ENCODE measurements around the gene MCRIP2. TPM values are rescaled to one million over a fixed set of nuclear protein-coding genes. Genes with fewer than 3 reads are reported as not detected.
A peak's percentile ranks its signal among the peaks of the same experiment; 100 is the strongest.

The MCRIP2 gene
- total and polyA plus RNA-seq, 9 donors = 0.98 to 42.3 (median 31.2) TPM

DNA sequence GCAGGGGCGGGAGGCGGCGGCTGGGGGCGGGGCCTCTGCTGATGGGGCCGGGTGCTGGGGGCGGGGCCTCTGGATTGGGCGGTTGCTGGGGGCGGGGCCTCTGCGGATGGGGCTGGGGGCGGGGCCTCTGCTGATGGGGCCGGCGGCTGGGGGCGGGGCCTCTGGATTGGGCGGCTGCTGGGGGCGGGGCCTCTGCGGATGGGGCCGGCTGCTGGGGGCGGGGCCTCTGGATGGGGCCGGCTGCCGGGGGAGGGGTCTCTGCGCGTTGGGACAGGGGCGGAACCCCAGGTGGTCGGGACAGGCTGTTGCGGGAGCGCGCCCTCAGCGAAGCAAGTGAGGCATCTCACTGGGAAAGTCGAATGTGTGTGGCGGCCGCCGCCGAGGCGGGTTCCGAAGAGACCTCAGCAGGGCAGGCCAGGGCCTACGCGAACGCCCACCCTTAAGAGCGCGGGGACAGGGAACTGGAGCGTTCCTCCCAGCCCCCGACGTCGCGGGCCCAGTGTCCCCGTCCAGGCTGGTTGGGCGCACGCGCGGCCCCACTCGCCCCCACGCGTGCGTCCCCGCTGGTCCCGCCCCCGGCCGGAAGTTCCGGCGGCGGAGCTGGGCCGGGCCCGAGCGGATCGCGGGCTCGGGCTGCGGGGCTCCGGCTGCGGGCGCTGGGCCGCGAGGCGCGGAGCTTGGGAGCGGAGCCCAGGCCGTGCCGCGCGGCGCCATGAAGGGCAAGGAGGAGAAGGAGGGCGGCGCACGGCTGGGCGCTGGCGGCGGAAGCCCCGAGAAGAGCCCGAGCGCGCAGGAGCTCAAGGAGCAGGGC lies 38.4 kb downstream of the MCRIP2 start, which contains the start of gene STUB1:
Gene STUB1, plus strand, starts transcription at position 597 of the 811 bp plus-strand sequence. Its CDS starts 116 bp downstream, at position 713.
- peak; percentile 89 to 94 (median 93) for DNase-seq
- WGBS, 3 donors = 0 to 1% (median 1%) methylated on average over 17 to 91 of the region's 91 CpGs
- Histone ChIP-seq H3K9me3 (no peaks in the 10 kb centered on the region), H3K27ac (peak within 1 kb of the TSS; percentile 92 to 97), H3K27me3 (no peaks in the 10 kb centered on the region), H3K36me3 (no peaks in the 10 kb centered on the region), H3K4me1 (ENCODE audit: insufficient read depth) (peaks cover 29% of the 10 kb centered on the region), H3K4me3 (peak within 1 kb of the TSS; percentile 57)
- TF ChIP-seq POLR2A (IDR thresholded peaks at IDR 0.05) = peak; percentile 61
- TF ChIP-seq, protein P1, sequence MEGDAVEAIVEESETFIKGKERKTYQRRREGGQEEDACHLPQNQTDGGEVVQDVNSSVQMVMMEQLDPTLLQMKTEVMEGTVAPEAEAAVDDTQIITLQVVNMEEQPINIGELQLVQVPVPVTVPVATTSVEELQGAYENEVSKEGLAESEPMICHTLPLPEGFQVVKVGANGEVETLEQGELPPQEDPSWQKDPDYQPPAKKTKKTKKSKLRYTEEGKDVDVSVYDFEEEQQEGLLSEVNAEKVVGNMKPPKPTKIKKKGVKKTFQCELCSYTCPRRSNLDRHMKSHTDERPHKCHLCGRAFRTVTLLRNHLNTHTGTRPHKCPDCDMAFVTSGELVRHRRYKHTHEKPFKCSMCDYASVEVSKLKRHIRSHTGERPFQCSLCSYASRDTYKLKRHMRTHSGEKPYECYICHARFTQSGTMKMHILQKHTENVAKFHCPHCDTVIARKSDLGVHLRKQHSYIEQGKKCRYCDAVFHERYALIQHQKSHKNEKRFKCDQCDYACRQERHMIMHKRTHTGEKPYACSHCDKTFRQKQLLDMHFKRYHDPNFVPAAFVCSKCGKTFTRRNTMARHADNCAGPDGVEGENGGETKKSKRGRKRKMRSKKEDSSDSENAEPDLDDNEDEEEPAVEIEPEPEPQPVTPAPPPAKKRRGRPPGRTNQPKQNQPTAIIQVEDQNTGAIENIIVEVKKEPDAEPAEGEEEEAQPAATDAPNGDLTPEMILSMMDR (IDR thresholded peaks at IDR 0.05) = no peak
- intact Hi-C loops (cut with DNase I) = no loop called here

DNA sequence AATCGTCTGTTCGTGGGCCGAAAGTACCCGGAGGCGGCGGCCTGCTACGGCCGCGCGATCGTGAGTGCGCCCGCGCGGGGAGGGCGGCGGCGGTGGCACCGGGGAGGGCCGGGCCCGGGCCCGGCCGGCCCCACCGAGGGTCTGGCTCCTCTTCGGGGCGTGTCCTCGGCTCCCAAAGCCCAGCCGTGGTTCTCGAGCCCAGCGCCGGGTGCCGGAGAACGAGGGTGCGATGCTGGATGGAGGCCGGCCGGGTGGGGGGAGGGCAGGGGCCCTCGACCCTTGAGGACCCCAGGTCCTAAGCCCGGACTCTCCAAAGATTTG lies 39.0 kb downstream of the MCRIP2 start:
- intact Hi-C loops (cut with DNase I) = no loop called here

DNA sequence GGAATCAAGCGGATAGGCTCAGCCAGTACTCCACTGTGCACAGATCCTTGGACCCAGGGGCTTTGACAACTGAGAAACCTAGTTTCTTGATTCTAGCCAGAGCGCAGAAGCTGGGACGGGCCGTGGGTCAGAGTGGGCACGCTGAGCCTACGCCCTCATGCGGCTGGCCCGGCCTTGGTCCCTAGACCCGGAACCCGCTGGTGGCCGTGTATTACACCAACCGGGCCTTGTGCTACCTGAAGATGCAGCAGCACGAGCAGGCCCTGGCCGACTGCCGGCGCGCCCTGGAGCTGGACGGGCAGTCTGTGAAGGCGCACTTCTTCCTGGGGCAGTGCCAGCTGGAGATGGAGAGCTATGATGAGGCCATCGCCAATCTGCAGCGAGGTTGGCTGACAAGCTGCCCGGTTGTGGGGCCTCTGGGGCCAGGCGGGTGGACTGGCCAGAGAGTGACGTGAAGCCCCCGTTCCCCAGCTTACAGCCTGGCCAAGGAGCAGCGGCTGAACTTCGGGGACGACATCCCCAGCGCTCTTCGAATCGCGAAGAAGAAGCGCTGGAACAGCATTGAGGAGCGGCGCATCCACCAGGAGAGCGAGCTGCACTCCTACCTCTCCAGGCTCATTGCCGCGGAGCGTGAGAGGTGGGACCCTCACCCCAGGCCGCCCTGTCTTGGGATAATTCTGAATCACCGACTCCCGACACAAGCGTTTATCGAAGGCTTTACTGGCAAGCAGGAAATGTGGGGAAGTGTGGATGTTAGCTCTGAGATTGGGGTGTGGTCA lies 39.5 kb downstream of the MCRIP2 start:
- Histone ChIP-seq H3K27ac (peak overlapping the region in 1 of 2 donors; percentile 97), H3K36me3 (no peaks in the 10 kb centered on the region), H3K9me3 (no peaks in the 10 kb centered on the region), H3K4me1 (ENCODE audit: insufficient read depth) (peaks cover 27% of the 10 kb centered on the region), H3K4me3 (peak overlapping the region; percentile 57), H3K27me3 (no peaks in the 10 kb centered on the region)
- WGBS, 3 donors = 40 to 47% (median 41%) methylated on average over 42 to 44 of the region's 44 CpGs
- DNase-seq = peak; percentile 58 to 76 (median 70)
- TF ChIP-seq, protein P1 (IDR thresholded peaks at IDR 0.05) = no peak
- no peak for TF ChIP-seq EP300 (IDR thresholded peaks at IDR 0.05)
- no peak for TF ChIP-seq POLR2A (IDR thresholded peaks at IDR 0.05)
- intact Hi-C loops (cut with DNase I) = no loop called here

More for the DNA sequence above, 39.0 kb downstream of the MCRIP2 start:
- Histone ChIP-seq H3K27me3 (no peaks in the 10 kb centered on the region), H3K36me3 (no peaks in the 10 kb centered on the region), H3K4me3 (peak overlapping the region; percentile 57), H3K27ac (peak overlapping the region; percentile 92 to 97), H3K4me1 (ENCODE audit: insufficient read depth) (peaks cover 27% of the 10 kb centered on the region), H3K9me3 (no peaks in the 10 kb centered on the region)
- WGBS, 3 donors = 0 to 3% (median 0%) methylated on average over 16 to 38 of the region's 38 CpGs
- TF ChIP-seq EP300 (IDR thresholded peaks at IDR 0.05) = no peak
- peak in 1 of 5 donors; percentile 22 for DNase-seq

DNA sequence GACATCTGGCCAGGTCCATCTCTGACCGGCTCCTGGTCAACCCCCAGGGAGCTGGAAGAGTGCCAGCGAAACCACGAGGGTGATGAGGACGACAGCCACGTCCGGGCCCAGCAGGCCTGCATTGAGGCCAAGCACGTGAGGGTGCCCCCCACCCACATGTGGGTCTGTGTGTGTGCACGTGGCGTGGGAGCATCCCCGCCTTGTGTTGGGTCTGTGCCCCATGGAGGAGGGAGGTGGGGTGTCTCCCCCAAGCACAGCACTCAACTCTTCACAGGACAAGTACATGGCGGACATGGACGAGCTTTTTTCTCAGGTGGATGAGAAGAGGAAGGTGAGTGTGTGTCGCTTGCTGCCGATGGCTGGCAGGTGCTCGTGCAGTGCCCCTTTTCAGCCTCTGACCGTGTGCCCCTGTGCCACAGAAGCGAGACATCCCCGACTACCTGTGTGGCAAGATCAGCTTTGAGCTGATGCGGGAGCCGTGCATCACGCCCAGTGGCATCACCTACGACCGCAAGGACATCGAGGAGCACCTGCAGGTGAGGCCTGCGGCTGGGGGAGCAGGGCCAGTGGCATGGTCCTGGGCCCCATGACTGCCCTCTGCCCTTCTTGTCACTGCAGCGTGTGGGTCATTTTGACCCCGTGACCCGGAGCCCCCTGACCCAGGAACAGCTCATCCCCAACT lies 40.3 kb downstream of the MCRIP2 start:
- WGBS, 3 donors = 65 to 76% (median 66%) methylated on average over 28 of the region's 28 CpGs
- H3K4me1 ChIP-seq (ENCODE audit: insufficient read depth) = peaks cover 27% of the 10 kb centered on the region
- no peak overlapping the region for H3K27ac ChIP-seq
- H3K4me3 ChIP-seq = no peak overlapping the region
- TF ChIP-seq, protein P1 (IDR thresholded peaks at IDR 0.05) = no peak
- TF ChIP-seq EP300 (IDR thresholded peaks at IDR 0.05) (no peak), POLR2A (IDR thresholded peaks at IDR 0.05) (no peak)
- intact Hi-C loops (cut with DNase I) = no loop called here
- no peaks in the 10 kb centered on the region for H3K9me3 ChIP-seq
- no peaks in the 10 kb centered on the region for H3K27me3 ChIP-seq
- no peaks in the 10 kb centered on the region for H3K36me3 ChIP-seq
- peak; percentile 50 to 75 (median 68) for DNase-seq
